ENCODE data around the gene APMAP. TPM values are rescaled to one million over a fixed set of nuclear protein-coding genes. Genes with fewer than 3 reads are reported as not detected.

Gene APMAP
- total and polyA plus RNA-seq, 10 donors = 26.5 to 104 (median 65.3) TPM

DNA sequence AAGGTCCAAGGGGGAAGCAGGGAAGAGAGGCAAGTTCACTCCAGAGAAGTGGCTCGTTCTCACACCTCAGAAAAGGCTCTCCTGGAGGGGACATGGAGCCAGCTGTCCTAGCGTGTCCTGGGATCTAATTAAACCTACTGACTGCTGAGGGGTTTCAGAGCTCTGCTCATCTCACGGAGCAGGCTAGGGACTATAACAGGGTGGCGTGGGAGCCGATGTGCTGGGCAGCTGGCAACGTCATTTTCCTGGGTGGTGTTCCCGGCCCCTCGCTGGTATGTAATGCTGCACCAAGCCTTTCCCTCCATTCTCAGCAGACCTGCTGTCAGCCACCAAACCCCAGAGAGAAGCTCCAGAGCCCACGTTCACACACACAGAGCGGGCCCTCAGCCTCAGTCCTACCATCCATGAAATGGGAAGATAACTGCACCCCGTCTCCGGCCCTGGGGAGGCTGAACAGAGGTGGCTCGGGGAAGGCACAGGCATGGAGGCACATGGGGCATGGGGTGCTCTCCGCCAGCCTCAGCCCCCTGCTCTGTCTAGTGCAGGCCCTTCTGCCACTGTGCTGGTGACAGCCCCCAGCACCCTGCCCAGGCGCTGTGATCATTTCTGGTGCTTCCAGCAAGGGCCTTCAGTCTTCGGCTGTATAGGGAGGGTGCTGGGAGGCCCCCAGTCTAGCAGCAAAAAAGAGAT, 41.6 kb downstream of the APMAP start:
- intact Hi-C loops (cut with DNase I; ENCODE audit: low total_unique reads) = no loop called here
- H3K4me3 ChIP-seq = peak overlapping the region in 7 of 8 donors; percentile 37 to 77 (median 45)

DNA sequence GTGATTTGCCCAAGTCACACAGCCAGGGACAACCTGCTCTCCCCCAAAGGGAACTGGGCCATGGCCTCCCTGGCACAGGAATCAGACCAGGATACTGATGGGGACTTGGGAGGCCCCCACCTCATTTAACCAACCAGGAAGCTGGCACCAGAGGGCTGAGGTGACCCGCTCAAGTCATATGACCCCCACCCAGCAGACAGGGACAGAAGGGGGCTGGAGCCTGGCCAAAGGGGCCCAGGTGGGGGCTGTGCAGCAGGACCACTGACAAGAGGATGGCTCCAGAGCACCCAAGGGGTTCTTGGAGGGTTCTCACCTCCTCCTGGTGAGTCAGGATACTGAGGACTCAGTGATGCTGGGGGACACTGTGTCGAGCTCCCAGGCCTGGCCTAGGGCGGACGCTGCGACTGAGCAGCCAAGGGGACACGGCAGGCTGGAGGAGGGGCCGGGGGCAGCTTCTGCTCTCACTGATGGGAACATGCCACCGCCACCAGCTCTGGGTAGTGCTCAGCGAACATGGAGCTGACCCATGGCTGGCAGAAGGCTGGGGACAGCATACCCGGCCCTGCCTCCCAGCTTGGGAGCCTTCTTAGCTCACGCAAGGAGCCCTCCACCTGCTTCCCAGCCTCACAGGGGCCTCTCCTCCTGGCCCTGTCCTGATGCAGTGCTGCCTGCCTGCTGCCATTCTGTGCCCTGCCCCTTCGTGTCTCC, 42.3 kb downstream of the APMAP start:
- peak overlapping the region in 7 of 8 donors; percentile 37 to 77 (median 45) for H3K4me3 ChIP-seq
- H3K27me3 ChIP-seq (replicated peaks in 1 of 7) = peaks cover 0 to 28% (median 0%) of the 10 kb centered on the region in 7 donors
- intact Hi-C loops (cut with DNase I; ENCODE audit: low total_unique reads) = no loop called here
- 29 to 77% (median 62%) methylated on average over 10 to 12 of the region's 12 CpGs for whole genome bisulfite sequencing, 5 donors
- peaks cover 0 to 22% (median 0%) of the 10 kb centered on the region in 6 donors for H3K36me3 ChIP-seq
- peak; percentile 87 for DNase-seq
- peaks cover 0 to 65% (median 25%) of the 10 kb centered on the region in 6 donors for H3K4me1 ChIP-seq
- H3K9me3 ChIP-seq = peaks cover 0 to 28% (median 14%) of the 10 kb centered on the region in 8 donors
- TF ChIP-seq POLR2A (IDR thresholded peaks at IDR 0.05) (no peak), POLR2AphosphoS5 (IDR thresholded peaks at IDR 0.05) (peak in 1 of 3 donors; percentile 66)
- TF ChIP-seq, protein P1, sequence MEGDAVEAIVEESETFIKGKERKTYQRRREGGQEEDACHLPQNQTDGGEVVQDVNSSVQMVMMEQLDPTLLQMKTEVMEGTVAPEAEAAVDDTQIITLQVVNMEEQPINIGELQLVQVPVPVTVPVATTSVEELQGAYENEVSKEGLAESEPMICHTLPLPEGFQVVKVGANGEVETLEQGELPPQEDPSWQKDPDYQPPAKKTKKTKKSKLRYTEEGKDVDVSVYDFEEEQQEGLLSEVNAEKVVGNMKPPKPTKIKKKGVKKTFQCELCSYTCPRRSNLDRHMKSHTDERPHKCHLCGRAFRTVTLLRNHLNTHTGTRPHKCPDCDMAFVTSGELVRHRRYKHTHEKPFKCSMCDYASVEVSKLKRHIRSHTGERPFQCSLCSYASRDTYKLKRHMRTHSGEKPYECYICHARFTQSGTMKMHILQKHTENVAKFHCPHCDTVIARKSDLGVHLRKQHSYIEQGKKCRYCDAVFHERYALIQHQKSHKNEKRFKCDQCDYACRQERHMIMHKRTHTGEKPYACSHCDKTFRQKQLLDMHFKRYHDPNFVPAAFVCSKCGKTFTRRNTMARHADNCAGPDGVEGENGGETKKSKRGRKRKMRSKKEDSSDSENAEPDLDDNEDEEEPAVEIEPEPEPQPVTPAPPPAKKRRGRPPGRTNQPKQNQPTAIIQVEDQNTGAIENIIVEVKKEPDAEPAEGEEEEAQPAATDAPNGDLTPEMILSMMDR (IDR thresholded peaks at IDR 0.05 in 8 of 11, conservative IDR thresholded peaks at IDR 0.05 in 3 of 11) = no peak
- peak overlapping the region in 7 of 8 donors; percentile 83 to 97 (median 93) for H3K27ac ChIP-seq

More for the DNA sequence above, 41.6 kb downstream of the APMAP start:
- Histone ChIP-seq H3K4me1 (peaks cover 0 to 72% (median 27%) of the 10 kb centered on the region in 6 donors), H3K27me3 (replicated peaks in 1 of 7) (peaks cover 0 to 28% (median 0%) of the 10 kb centered on the region in 7 donors), H3K9me3 (peaks cover 0 to 21% (median 13%) of the 10 kb centered on the region in 8 donors), H3K27ac (peak overlapping the region in 7 of 8 donors; percentile 83 to 97 (median 93)), H3K36me3 (peaks cover 0 to 29% (median 2%) of the 10 kb centered on the region in 6 donors)
- TF ChIP-seq POLR2AphosphoS5 (IDR thresholded peaks at IDR 0.05) (no peak), POLR2A (IDR thresholded peaks at IDR 0.05) (no peak)
- TF ChIP-seq, protein P1 (IDR thresholded peaks at IDR 0.05 in 8 of 11, conservative IDR thresholded peaks at IDR 0.05 in 3 of 11) = no peak
- DNase-seq = peak; percentile 80
- WGBS, 5 donors = 48 to 88% (median 61%) methylated on average over 6 to 16 of the region's 16 CpGs

DNA sequence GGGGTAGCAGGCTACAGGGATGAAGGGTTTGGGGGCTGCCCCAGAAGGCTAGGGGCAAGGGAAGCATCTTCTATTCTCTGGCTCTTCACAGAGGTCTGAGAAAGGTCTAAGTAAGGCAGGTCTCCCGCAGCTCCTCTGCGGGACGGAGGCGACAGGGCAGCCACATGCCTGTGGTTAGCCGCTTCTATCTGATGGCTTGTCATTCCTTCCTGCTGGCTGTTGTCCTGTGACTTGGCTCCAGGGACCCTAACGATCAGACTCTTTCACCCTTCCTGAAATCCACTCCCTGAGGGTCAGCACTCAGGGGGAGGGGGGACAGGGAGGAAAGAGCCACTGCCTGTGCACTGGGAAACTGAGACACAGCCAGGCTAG, 42.8 kb downstream of the APMAP start:
- Histone ChIP-seq H3K4me3 (peak overlapping the region; percentile 0 to 77 (median 44)), H3K27ac (peak overlapping the region; percentile 39 to 97 (median 92))
- WGBS, 5 donors = 0 to 22% (median 18%) methylated on average over 6 of the region's 6 CpGs

More for the DNA sequence above, 42.8 kb downstream of the APMAP start:
- Histone ChIP-seq H3K9me3 (peaks cover 0 to 33% (median 17%) of the 10 kb centered on the region in 8 donors), H3K4me1 (peaks cover 0 to 60% (median 20%) of the 10 kb centered on the region in 6 donors), H3K27me3 (replicated peaks in 1 of 7) (peaks cover 0 to 28% (median 0%) of the 10 kb centered on the region in 7 donors), H3K36me3 (peaks cover 0 to 18% (median 0%) of the 10 kb centered on the region in 6 donors)
- DNase-seq = peak; percentile 81
- intact Hi-C loops (cut with DNase I; ENCODE audit: low total_unique reads) = no loop called here
- no peak for TF ChIP-seq POLR2AphosphoS5 (IDR thresholded peaks at IDR 0.05)
- TF ChIP-seq, protein P1 (IDR thresholded peaks at IDR 0.05 in 8 of 11, conservative IDR thresholded peaks at IDR 0.05 in 3 of 11) = no peak
- TF ChIP-seq POLR2A (IDR thresholded peaks at IDR 0.05) = no peak
